ENCODE results near the gene ATG10.

The ATG10 gene

GRCh38 chr5:82169892-82170291 is 198.1 kb downstream of the ATG10 start:
- no peak for TF ChIP-seq USF1 (IDR thresholded peaks at IDR 0.05)
- TF ChIP-seq ZBTB7A (IDR thresholded peaks at IDR 0.05; ENCODE audit: low read depth) = no peak
- TF ChIP-seq YY1 (IDR thresholded peaks at IDR 0.05; ENCODE audit: low read depth) = no peak
- no peak for TF ChIP-seq TAF1 (IDR thresholded peaks at IDR 0.05; ENCODE audit: low read depth)

GRCh38 chr5:82174128-82174918 is 202.5 kb downstream of the ATG10 start:
- peak; percentile 40 for TF ChIP-seq RAD21 (IDR thresholded peaks at IDR 0.05; ENCODE audit: low read depth)
- no peak for TF ChIP-seq NFIC (IDR thresholded peaks at IDR 0.05)
- TF ChIP-seq TAF1 (IDR thresholded peaks at IDR 0.05; ENCODE audit: low read depth) = no peak

GRCh38 chr5:82174919-82175219 is 203.0 kb downstream of the ATG10 start:
- no peak for TF ChIP-seq YY1 (IDR thresholded peaks at IDR 0.05; ENCODE audit: low read depth)
- no peak for TF ChIP-seq CREB1 (IDR thresholded peaks at IDR 0.05; ENCODE audit: low read depth)

- TF ChIP-seq MAX (IDR thresholded peaks at IDR 0.05) = no peak
- TF ChIP-seq NFIC (IDR thresholded peaks at IDR 0.05) = no peak
- TF ChIP-seq YY1 (IDR thresholded peaks at IDR 0.05; ENCODE audit: low read depth) = no peak
- TF ChIP-seq REST (IDR thresholded peaks at IDR 0.05; ENCODE audit: low read depth) = no peak
- TF ChIP-seq EGR1 (IDR thresholded peaks at IDR 0.05) = no peak
- TF ChIP-seq TAF1 (IDR thresholded peaks at IDR 0.05; ENCODE audit: low read depth) = no peak
- TF ChIP-seq USF1 (IDR thresholded peaks at IDR 0.05) = no peak
- TF ChIP-seq FOXM1 (IDR thresholded peaks at IDR 0.05; ENCODE audit: borderline replicate concordance, low read depth) = no peak
- TF ChIP-seq ZBTB7A (IDR thresholded peaks at IDR 0.05; ENCODE audit: low read depth) = no peak
- TF ChIP-seq EP300 (IDR thresholded peaks at IDR 0.05; ENCODE audit: borderline replicate concordance) = no peak
- no peak for TF ChIP-seq CREB1 (IDR thresholded peaks at IDR 0.05; ENCODE audit: low read depth)
- no peak for TF ChIP-seq TCF12 (IDR thresholded peaks at IDR 0.05; ENCODE audit: low read depth)
- no peak for TF ChIP-seq CEBPB (IDR thresholded peaks at IDR 0.05)
- no peak for TF ChIP-seq RAD21 (IDR thresholded peaks at IDR 0.05; ENCODE audit: low read depth)
Observed at GRCh38 chr5:82176115-82176814, 204.4 kb downstream of the ATG10 start.

GRCh38 chr5:82178378-82178777 is 206.6 kb downstream of the ATG10 start:
- TF ChIP-seq ZBTB7A (IDR thresholded peaks at IDR 0.05; ENCODE audit: low read depth) = no peak
- TF ChIP-seq CEBPB (IDR thresholded peaks at IDR 0.05) = peak; percentile 69

- TF ChIP-seq RAD21 (IDR thresholded peaks at IDR 0.05; ENCODE audit: low read depth) = no peak
Observed at GRCh38 chr5:82182662-82183061, 210.8 kb downstream of the ATG10 start.

GRCh38 chr5:82183828-82184227 is 212.0 kb downstream of the ATG10 start:
- TF ChIP-seq REST (IDR thresholded peaks at IDR 0.05; ENCODE audit: low read depth) (no peak), TCF12 (IDR thresholded peaks at IDR 0.05; ENCODE audit: low read depth) (no peak), TAF1 (IDR thresholded peaks at IDR 0.05; ENCODE audit: low read depth) (no peak), CEBPB (IDR thresholded peaks at IDR 0.05) (no peak), TEAD4 (IDR thresholded peaks at IDR 0.05) (no peak), NFIC (IDR thresholded peaks at IDR 0.05) (no peak), YY1 (IDR thresholded peaks at IDR 0.05; ENCODE audit: low read depth) (no peak), EGR1 (IDR thresholded peaks at IDR 0.05) (no peak), EP300 (IDR thresholded peaks at IDR 0.05; ENCODE audit: borderline replicate concordance) (no peak)
